ENCODE data around the gene MYO15B.

The MYO15B gene

DNA sequence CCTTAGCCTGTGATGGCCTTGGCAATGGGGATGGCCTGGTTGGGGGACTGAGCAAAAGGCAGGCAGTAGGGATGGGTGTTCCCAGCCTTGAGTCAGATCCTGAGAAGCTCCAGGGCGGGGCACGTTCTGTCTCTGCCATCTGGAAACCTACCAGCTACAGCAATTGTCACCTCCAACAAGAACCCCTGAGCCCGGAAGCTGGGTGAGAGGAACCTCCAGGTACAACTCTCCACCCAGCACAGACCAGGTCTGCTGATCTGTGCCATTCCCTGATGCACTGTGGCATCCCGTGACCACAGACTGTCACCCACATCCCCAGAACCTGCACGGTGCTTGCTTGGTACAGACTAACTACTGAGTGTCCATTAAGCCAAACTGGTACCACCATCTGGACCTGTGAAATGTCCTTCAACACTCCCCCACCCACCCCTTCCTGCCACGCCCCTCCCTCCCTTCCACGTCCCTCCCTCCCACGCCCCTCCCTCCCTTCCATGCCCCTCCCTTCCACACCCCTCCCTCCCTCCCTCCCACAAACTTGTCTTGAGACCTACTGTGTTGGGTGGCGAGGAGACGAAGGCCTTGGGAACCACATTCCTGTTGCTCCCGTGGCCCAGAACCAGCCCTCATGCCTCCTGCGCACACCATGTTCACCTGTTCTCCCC, 16.6 kb downstream of the MYO15B start:
- peak; percentile 55 for DNase-seq

DNA sequence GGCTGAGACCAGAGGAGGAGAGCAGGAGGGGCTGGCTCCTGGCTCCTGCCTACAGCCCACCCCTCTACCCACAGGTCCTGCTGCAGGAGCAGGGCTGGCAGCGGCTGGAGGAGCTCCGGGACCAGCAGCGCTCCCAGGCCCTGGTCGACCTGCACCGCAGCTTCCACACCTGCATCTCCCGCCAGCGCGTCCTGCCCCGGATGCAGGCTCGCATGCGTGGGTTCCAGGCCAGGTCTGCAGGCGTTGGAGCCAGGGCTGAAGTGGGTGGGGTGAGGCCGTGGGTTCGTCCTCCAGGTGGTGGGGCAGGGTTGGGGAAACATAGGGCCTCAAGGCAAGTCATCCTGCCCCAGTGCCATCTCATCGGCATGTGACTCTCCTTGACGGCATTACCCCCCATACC, 18.2 kb downstream of the MYO15B start:
- no peak for DNase-seq

DNA sequence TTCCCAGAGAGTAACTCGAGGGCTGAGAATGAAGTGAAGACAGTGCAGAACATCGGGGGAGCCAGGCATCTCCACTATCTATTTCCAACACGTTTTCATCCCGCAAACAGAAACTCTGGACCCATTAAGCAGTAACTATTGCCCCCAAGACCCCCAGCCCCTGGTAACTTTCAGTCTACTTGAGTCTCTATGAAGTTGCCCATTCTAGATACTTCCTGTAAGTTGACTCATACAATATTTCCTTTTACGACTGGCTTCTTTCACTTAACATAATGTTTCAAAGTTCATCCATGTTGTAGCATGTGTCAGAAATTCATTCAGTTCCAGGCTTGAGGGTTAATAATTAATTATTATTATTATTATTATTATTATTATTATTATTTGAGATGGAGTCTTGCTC, 19.5 kb downstream of the MYO15B start:
- no peak for DNase-seq

DNA sequence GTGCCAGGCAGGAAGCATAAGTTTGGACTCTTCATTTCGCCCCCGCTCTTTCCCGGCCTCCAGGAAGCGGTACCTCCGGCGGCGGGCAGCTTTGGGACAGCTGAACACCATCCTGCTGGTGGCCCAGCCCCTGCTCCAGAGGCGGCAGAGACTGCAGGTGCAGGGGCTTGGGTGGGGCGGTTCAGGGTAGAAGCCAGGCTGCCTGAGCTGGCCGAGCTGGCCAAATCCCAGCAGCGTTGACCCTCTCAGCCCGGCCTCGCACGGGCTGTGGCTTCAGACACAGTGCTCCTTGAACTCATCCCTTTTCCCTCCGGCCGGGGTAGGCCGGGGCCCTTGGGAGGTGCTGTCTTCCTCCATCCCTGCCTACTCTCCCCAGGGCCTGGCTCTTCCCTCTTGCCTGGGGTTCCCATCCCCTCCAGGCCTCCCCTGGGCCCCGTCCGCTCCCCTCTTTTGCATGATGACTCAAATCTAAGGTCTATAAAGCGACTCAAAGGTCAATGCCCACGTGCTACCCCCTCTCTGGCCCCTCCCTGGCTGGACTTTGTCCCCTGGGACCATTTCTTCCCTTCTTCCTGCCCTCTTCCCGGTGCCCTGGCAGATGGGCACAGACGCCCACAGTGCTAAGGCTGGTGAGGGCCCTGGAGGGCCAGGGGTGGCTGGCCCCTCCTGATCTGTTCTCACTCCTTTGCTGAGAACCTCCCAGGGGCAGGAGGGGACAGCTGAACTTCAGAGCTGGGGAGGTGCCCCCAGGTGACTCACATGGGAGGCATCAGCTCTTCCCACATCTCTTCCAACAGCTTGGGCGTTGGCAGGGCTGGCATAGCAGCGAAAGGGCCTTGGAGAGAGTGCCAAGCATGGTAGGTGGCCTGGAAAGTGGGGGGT, 22.7 kb downstream of the MYO15B start:
- DNase-seq: no peak

DNA sequence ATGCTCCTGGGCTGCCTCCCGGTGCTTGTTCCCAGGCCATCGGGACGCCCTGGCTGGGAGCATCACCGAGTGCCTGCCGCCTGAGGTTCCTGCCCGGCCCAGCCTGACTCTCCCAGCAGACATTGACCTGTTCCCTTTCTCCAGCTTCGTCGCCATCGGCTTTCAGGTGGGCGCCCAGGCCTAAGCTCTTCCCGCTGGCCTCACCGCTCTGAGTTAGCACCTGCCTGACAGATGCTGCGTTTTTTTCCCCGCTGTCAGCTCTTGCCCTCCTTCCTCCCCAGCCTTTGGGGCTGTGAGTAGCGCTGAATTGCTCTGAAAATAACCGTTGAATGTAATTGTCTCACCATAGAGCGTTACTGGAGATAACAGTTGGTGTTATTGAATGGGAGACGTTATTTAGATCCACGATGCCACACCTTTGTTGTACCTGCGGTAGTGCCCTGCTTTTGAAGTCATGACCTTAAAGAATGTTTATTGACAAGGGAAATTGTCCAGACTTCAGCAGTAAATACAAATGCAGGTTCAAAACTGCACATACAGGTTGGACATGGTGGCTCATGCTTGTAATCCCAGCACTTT, 24.3 kb downstream of the MYO15B start:
- DNase-seq: no peak

DNA sequence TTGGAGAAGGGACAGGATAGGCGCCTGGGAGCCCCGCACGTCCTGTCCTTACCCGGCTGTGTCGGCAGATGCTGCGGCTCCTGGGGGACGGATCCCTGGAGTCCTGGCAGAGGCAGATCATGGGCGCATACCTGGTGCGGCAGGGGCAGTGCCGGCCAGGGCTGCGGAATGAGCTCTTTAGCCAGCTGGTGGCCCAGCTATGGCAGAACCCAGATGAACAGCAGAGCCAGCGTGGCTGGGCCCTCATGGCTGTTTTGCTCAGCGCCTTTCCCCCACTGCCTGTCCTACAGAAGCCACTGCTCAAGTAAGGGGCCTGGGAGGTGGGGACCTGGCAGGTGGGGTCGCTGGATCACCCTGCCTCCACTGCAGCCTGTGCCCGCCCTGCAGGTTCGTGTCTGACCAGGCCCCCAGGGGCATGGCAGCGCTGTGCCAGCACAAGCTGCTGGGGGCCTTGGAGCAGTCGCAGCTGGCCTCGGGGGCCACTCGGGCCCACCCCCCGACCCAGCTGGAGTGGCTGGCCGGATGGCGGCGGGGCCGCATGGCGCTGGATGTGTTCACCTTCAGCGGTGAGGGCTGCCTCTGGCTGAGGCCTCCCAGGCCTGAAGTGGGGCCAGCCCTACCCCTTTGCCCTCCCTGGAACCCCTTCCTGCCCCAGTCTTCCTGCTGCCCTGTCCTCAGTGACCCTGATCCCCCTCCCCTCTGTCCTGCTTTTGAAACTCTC, 25.5 kb downstream of the MYO15B start:
- no peak for DNase-seq

DNA sequence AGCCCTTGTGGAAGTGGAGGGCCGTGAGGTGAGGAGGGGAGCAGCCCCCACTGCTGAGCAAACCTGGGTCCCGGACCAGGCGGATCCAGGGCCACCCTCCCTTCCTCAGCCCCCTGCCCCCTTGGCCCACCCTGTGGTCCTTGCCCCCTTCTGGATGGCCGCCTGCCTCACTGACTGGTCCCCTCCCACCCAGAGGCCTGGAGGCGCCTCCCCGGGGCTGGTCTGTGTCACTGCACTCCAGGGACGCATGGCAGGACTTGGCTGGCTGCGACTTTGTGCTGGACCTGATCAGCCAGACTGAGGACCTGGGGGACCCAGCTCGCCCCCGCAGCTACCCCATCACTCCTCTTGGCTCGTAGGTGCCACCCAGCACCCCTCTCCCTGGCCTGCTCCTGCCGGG, 26.4 kb downstream of the MYO15B start:
- peak; percentile 48 for DNase-seq

DNA sequence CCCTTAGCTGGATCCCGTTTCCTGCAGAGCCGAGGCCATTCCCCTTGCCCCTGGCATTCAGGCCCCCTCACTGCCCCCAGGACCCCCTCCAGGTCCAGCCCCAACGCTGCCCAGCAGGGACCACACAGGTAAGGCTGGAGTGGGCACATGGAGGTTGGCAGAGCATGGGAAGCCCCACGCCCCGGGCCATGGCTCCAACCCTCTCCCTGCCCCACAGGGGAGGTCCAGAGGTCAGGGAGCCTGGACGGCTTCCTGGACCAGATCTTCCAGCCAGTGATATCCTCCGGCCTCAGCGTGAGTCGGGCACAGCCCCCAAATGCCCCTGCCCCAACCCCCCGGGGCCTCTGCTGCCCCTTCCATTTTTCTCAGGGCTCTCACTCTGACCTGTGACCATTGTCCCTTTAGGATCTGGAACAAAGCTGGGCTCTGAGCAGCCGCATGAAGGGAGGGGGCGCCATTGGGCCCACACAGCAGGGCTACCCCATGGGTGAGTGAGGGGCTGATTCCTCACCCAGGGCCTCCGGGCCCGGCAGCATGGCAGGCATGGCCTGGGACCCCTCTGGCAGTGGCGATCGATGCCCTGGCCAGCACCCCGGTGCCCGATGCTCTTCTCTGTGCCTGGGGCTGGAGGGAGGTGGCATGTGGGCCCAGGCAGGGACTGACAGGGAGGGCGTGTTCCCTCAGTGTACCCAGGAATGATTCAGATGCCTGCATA, 27.1 kb downstream of the MYO15B start:
- DNase-seq: no peak

DNA sequence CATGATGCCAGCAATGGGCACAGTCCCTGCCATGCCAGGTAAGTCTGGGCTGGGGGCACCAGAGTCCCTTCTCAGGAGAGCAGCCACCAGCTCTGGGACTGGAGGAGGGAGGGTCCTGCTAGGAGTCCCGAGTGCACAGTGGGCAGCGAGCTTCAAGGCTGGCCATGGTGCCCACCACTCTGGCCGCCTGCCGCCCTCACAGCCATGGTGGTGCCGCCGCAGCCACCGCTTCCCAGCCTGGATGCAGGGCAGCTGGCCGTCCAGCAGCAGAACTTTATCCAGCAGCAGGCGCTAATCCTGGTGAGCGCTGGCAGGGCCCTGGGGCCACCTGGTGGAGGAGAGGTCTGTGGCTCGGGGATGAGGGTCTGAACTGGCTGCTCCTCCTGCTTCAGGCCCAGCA, 27.7 kb downstream of the MYO15B start:
- DNase-seq: peak; percentile 38

DNA sequence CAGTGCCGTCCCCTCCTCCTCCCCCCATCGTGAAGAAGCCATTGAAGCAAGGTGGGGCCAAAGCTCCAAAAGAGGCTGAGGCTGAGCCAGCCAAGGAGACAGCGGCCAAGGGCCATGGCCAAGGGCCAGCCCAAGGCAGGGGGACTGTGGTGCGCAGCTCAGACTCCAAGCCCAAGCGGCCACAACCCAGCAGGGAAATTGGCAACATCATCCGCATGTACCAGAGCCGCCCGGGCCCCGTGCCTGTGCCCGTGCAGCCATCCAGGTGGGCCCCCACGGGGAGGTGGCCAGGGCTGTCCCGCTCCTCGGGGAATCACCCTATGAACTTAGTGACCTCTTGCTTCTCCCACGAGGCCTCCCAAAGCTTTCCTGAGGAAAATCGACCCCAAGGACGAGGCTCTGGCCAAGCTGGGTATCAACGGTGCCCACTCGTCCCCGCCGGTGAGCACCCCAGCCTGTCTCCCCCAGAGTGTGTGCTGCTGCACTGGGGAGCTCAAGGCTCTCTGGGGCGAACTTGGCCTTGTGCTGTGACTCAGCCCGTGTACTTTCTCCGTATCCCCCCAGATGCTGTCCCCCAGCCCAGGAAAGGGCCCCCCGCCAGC, 29.0 kb downstream of the MYO15B start:
- no peak for DNase-seq

DNA sequence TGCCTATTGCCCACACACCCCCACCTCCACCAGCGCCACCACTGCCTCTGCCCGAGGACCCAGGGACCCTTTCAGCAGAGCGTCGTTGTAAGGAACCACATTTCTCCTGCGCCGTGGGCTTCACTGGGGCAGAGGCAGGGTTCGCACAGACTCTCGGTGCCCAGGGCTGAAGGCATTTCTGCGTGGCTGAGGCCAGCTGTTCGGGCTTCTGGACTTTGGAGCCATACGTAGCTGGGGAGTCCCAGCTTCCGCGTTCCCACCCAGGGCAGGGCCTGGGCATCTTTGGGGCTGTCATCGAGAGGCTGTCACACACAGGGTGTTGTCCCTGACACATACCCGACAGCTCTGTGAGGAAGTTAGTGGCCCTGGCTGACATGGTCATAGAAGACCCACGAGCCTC, 29.6 kb downstream of the MYO15B start:
- DNase-seq: no peak

DNA sequence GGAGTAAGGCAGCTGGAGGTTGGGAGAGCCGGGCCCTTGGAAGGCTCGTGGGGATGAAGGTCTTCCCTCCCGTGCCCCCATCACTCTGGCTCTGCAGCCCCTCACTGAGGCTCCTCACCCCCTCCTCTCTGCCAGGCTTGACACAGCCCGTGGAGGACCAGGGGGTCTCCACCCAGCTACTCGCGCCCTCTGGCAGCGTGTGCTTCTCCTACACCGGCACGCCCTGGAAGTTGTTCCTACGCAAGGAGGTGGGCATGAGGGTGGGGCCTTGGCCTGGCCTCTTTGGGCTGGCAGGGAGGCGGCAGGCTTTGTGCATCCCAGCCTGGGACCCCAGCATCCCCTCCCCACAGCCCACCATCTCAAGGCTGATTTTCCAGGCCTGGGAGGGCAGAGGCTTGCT, 30.1 kb downstream of the MYO15B start:
- no peak for DNase-seq

DNA sequence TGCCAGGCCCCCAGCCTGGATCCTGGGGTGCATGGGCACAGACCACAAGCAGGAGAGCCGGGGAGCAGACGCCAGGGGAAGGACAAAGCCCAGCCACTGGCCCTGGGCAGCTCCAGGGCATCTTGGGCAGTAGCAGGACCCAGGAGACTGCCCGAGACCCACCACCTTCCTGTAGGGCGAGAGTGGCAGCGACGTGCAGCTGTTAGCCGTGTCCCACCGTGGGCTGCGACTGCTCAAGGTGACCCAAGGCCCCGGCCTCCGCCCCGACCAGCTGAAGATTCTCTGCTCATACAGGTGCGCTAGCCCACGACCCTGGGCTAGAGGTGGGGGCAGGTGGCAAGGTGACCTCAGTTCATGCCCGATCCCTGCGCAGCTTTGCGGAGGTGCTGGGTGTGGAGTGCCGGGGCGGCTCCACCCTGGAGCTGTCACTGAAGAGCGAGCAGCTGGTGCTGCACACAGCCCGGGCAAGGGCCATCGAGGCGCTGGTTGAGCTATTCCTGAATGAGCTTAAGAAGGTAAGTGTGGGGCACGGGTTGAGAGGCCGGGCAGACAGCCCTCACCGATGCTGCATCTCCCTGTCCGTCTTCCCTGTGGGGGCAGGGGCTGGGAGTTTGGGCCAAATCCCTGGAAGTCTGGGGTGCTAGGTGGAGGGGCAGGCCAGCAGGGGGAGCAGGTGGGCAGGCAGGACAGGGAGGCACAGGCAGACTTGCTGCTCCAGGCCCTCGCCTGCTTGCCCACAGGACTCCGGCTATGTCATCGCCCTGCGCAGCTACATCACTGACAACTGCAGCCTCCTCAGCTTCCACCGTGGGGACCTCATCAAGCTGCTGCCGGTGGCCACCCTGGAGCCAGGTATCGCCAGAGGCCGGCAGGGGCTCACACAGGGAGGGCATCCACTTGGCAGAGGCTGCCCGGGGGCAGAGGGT, 32.2 kb downstream of the MYO15B start:
- DNase-seq: peak; percentile 69

DNA sequence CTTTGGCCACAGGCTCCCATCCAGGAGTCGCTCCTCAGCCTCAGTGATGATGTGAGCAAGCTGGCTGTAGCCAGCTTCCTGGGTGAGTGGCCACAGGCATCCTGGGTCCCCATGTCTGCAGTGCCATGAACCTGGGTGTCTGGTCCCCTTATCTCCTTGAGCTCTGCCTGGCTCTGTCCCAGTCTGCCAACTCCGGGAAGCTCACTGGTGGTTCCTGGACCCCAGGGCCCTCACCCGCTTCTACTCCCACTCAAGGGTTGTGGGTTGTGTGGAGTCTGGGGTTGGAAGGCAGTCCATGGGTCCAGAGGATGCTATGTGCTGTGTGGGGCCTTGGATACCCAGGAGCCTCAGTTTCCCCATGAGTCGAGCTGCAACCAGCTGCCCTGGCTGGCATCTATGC, 33.9 kb downstream of the MYO15B start:
- no peak for DNase-seq

DNA sequence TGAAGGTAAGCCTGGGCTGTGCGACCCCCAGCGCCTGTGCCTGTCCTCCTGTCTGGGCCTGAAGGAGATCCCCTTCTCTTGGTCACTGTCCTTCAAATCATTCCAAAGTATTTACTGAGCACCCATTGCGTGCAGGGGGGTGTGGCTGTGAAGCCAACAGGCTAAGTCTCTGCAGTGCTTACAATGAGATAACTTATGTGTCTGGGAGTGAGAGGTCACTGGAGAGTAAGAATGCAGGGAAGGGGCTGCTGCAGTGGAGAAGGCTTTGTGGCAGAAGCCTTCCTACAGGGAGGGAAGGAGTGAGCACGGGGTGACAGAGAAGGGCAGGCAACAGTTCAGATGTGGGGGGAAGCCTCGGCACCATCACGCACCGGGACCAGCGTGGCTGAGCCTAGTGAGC, 34.5 kb downstream of the MYO15B start:
- DNase-seq: no peak

DNA sequence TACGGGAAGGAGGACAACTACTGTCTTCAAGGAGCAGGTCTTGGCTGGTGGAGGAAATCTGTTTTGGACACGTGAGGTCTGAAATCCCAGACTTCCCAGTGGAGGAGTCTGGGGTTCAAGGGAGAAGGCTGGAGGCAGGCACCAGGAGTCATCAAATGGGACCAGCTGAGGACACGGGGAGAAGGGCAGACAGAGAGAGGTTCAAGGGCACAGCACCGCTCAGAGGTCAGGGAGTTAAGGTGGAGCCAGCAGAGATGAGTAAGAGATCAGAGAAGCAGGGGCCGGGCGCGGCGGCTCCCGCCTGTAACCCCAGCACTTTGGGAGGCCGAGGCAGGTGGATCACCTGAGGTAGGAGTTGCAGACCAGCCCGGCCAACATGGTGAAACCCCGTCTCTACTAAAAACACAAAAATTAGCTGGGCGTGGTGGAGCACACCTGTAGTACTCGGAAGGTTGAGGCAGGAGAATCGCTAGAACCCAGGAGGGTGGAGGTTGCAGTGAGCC, 35.2 kb downstream of the MYO15B start:
- DNase-seq: no peak

DNA sequence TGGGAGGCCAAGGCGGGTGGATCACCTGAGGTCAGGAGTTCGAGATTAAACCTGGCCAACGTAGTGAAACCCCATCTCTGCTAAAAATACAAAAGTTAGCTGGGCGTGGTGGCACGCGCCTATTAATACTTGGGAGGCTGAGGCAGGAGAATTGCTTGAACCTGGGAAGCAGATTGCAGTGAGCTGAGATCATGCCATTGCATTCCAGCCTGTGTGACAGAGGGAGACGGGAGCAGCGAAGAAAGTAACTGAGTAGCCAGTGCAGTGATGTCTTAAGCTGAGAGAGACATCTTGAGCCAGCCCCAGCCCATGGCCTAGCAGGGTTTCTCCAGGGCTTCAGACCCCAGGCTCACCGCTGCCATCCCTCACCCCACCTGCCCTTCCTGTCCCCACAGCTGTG, 35.8 kb downstream of the MYO15B start:
- DNase-seq: no peak

DNA sequence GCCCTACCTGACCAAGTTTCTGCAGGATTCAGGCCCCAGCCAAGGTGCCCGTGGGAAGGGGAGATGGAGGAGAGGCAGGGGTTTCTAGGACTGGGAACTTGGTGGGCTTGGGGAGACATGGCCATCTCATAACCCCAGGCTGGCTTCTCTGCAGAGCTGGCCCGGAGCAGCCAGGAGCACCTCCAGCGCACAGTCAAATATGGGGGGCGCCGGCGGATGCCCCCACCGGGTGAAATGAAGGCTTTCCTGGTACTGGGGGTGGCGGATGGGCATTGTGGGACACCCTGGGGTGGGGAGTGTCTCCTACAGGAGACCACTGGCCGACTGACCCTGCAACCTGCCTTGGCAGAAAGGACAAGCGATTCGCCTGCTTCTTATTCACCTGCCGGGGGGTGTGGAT, 36.4 kb downstream of the MYO15B start:
- DNase-seq: no peak

DNA sequence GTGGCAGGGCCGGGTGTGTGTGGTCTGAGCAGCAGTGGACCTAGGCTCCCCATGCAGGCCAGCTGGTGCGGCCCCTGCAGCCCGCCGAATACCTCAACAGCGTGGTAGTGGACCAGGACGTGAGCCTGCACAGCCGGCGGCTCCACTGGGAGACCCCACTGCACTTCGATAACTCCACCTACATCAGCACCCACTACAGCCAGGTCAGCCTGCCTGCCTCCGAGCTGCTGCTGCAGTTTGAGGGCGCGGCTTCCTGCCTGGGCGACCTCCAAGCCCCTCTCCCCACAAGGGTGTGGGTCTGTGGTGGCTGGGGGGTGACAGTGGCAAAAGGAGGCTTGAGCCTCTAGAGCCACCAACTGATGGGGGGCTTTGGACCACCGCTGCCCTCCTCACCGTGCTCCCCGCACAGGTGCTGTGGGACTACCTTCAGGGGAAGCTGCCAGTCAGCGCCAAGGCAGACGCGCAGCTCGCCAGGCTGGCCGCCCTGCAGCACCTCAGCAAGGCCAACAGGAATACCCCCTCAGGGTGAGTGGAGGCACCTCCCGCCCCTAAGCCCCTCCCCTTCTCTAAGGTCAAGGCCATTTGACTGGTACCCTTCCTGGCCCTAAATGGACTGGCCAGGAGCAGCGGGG, 37.2 kb downstream of the MYO15B start:
- no peak for DNase-seq

DNA sequence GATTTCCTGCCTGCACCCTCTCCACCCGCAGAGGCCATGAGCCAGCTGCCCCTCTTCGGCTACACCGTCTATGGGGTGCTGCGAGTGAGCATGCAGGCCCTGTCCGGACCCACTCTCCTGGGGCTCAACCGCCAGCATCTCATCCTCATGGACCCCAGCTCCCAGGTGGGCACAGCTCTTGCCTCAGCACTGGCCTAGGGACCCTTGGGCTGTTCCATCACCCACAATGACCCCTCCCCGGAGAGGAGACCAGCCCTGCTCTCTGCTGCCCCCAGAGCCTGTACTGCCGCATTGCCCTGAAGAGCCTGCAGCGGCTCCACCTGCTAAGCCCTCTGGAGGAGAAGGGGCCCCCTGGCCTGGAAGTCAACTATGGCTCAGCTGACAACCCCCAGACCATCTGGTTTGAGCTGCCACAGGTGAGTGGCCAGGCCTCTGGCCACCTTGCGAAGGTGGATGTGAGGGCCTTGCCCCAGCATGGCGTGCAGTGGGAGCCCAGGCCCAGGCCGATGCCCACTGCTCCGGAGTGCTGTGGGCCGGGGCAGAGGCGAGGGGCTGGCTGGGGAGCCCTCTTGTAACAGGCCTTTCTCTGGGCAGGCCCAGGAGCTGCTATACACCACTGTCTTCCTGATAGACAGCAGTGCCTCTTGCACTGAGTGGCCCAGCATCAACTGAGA, 38.4 kb downstream of the MYO15B start:
- peak; percentile 46 for DNase-seq

Measured in RPMI8226 (cell line).